HFFc6 (cell line): ENCODE results near the gene KLHL29. TPM values are rescaled to one million over a fixed set of nuclear protein-coding genes. Genes with fewer than 3 reads are reported as not detected.

Experiments
- DNase-seq: peaks from one replicate; pipeline ENCODE4 v3.0.0-alpha.2; 2018
- H3K27ac Mint-ChIP-seq: 2 replicates; pipeline ENCODE4 v1.8.0; 2020; ENCODE audit warnings: mild to moderate bottlenecking, mixed read lengths
- H3K27me3 Mint-ChIP-seq: 2 replicates; pipeline ENCODE4 v1.8.0; 2021; ENCODE audit warnings: mild to moderate bottlenecking, moderate library complexity, mixed read lengths; ENCODE audit not compliant: insufficient read depth
- H3K36me3 Mint-ChIP-seq: 2 replicates; pipeline ENCODE4 v1.8.0; 2021; ENCODE audit warnings: low read depth, mixed read lengths
- H3K4me1 Mint-ChIP-seq: 2 replicates; pipeline ENCODE4 v1.8.0; 2020; ENCODE audit warnings: low read depth, mixed read lengths
- H3K4me3 Mint-ChIP-seq: 2 replicates; pipeline ENCODE4 v1.8.0; 2020; ENCODE audit warnings: mild to moderate bottlenecking, moderate library complexity, mixed read lengths
- H3K9me3 Mint-ChIP-seq: 2 replicates; pipeline ENCODE4 v1.8.0; 2020; ENCODE audit warnings: mild to moderate bottlenecking, mixed read lengths
- CTCF ChIP-seq: fragments of 200-600 bp; sonication (generic); IDR thresholded peaks from 2 replicates; pipeline ENCODE4 v1.5.0; 2021; ENCODE audit warnings: antibody characterized with exemption, mild to moderate bottlenecking
- total RNA-seq, 6 experiments: library from RNA; stranded (reverse); fragmentation: NEBNext Ultra II Directional; extraction: Animal tissue kit (Norgen Biotek cat#: 25700); gene quantifications; 2 replicates in 1 of 6; 3 replicates in 5 of 6; pipeline ENCODE4 v1.2.3, GENCODE V29; 2021

Gene KLHL29
- total RNA-seq, 6 experiments from 2014 or later: 7.4 to 9.7 (median 8.6) TPM

- Mint-ChIP-seq H3K4me1 (peaks cover 61% of the 10 kb centered on the region), H3K36me3 (peaks cover 25% of the 10 kb centered on the region), H3K4me3 (peak overlapping the region; percentile 75), H3K27me3 (peaks cover 7% of the 10 kb centered on the region), H3K27ac (peak overlapping the region; percentile 95), H3K9me3 (no peaks in the 10 kb centered on the region)
- TF ChIP-seq CTCF: no peak
- DNase-seq: peak; percentile 79
These were observed 33.5 kb downstream of the KLHL29 start for GRCh38 chr2:23418461-23418911.

- no peak for DNase-seq
- peak overlapping the region; percentile 75 for H3K4me3 Mint-ChIP-seq
- TF ChIP-seq CTCF: no peak
- no peaks in the 10 kb centered on the region for H3K9me3 Mint-ChIP-seq
- peaks cover 7% of the 10 kb centered on the region for H3K27me3 Mint-ChIP-seq
- peaks cover 17% of the 10 kb centered on the region; the same call in 1 of the 2 replicates for H3K36me3 Mint-ChIP-seq
- peaks cover 51% of the 10 kb centered on the region for H3K4me1 Mint-ChIP-seq
- H3K27ac Mint-ChIP-seq: peak overlapping the region; percentile 95
These were observed 34.5 kb downstream of the KLHL29 start for GRCh38 chr2:23419171-23420090.

DNA sequence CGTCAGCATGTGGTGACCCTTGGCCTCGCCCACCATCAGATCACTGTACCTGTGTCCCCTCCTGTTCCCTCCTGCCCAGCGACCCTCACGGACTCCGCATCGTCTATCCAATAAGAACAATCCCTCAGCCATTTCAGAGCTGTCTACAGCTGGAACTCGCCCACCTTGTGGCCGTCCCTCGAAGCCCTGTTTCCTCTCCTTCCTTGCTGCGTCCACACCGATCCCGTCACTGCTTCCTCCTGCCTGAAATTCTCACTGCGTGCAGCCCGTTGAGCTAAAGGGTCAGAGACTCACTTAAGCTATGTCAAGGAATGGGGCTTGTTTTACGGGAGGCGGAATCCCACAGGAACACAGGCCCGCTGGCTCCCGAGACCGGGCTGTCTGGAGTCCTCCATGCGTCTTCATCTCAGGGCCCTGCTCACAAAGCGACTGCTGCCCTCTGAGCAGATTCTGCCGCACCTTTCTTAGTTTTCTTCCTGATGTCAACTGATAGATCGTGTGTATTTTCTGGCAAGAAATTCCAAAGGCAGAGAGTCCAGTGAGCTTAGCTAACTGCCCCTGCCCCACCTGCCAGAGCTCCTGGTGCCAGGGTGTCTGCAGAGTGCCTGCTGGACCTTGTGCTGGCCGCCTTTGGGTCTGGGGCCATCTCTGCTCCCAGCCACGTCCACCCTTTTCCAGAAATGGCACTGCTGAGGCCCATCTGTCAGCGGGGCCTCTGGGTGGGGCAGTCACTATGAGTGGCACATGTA lies 35.3 kb downstream of the KLHL29 start:
- peaks cover 7% of the 10 kb centered on the region for H3K27me3 Mint-ChIP-seq
- DNase-seq: no peak
- no peak for TF ChIP-seq CTCF
- peaks cover 17% of the 10 kb centered on the region; the same call in 1 of the 2 replicates for H3K36me3 Mint-ChIP-seq
- peak overlapping the region; percentile 95 for H3K27ac Mint-ChIP-seq
- no peaks in the 10 kb centered on the region for H3K9me3 Mint-ChIP-seq
- H3K4me1 Mint-ChIP-seq: peaks cover 43% of the 10 kb centered on the region
- peak overlapping the region; percentile 45 for H3K4me3 Mint-ChIP-seq

DNA sequence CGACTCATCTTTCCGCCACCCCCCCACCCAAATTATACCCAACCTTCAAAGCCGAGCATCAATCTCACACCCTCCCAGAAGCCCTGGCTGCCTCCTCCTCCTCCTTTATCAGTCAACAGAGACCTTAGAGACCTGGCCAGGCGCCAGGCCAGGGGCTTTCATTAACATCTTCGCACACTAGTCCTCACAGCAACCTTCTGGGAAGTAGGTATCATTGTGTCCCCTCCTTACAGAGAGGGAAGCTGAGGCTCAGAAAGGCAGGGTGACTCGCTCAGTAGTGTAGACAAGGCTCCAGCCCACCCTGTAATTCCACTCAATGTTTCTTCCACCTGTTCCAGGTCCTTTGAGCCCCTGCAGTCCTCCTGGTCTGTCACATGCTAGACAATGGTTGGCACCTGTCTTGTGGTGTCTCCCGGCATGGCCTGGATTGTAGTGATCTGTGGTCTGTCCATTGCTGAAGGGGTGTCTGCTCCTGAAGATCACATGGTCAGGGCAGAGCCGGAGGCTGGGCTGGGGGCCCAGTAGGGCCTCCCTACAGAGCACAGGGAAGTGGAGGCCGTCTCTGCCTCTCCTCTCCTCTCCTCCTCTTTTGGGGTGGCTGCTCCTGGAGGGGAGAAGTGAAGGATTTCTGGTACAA lies 36.0 kb downstream of the KLHL29 start:
- Mint-ChIP-seq H3K36me3 (peaks cover 17% of the 10 kb centered on the region; the same call in 1 of the 2 replicates), H3K4me3 (no peak overlapping the region), H3K27ac (no peak overlapping the region), H3K4me1 (peaks cover 47% of the 10 kb centered on the region), H3K27me3 (peaks cover 7% of the 10 kb centered on the region), H3K9me3 (no peaks in the 10 kb centered on the region)
- DNase-seq: no peak
- no peak for TF ChIP-seq CTCF
